HG03196 (cell line): Measurements from ENCODE around the gene ZNF619.
"Not testable (repeated sequence)": the region's sequence is repeated elsewhere in the genome, so short reads cannot be mapped to it uniquely, and the experiment has no call there.

ENCODE experiments used
- ATAC-seq: cut with Tn5 transposase; IDR thresholded peaks from one replicate; pipeline ENCODE4 v1.9.1; 2021; ENCODE audit not compliant: unreplicated experiment

The ZNF619 gene

GRCh38 chr3:40476478-40477470 lies at the start of gene ZNF619:
ZNF619 (plus strand) TSS chr3:40477122; CDS start chr3:40477980, 858 bp downstream.
- ATAC-seq: peak; percentile 87

GRCh38 chr3:40432793-40433192 lies 44.1 kb upstream of the ZNF619 start:
- ATAC-seq: no peak

DNA sequence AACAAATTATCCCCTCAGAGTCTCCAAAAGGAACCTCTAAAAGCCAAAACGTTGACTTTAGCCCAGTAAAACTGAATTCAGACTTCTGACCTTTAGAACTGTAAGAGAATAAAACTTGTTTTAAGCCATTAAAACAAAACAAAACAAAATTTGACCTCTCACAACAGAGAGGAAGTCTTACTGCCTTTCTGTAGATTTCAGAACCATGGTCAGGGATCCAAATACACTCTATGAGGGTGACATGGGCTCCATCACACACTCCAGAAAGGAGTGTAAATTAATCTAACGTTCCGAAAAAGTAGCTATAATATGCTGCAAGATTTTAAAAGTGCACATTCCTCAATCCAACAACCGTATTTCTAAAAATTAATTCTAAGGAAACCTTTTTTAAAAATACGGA lies 39.0 kb upstream of the ZNF619 start:
- ATAC-seq: no peak

GRCh38 chr3:40445062-40445461 lies 31.9 kb upstream of the ZNF619 start:
- no peak for ATAC-seq

- ATAC-seq: no peak
Measured at GRCh38 chr3:40445880-40446279, 31.0 kb upstream of the ZNF619 start.

GRCh38 chr3:40450438-40450837 lies 26.5 kb upstream of the ZNF619 start:
- ATAC-seq: no peak

DNA sequence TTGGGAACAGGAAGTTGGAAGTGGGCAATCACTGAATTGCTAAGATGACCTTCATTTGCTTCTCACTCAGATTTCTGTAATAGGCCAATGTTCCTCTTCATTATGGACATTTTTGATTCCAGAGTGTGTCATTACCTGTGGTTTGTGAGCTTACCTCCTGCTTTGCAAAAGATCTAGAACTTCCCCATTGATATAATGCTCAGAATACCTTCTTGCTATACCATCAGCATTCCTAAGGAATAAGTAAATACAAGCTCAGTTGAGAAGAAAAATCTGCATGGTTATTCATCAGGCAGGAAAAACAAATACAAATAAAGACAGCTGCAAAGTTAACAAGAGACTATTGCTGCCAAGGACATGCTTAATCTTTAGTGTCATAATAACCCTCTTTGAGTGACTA lies 25.4 kb upstream of the ZNF619 start:
- no peak for ATAC-seq

GRCh38 chr3:40452057-40452456 lies 24.9 kb upstream of the ZNF619 start:
- ATAC-seq: no peak

DNA sequence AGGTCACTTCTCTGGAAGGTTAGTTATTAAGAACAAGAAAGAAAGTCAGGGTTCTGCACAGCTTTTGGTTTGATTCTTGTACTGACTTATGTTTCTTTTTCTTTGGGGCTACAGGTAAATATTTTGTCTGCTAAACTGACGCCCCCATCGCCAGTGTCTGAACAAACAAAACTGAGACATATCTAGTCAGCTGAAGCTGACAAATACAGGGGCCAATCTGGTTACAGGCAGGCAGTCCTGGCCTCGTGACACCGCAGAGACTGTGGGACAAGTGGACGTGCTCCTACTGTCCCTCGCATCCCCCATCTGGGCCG lies 24.4 kb upstream of the ZNF619 start:
- no peak for ATAC-seq

DNA sequence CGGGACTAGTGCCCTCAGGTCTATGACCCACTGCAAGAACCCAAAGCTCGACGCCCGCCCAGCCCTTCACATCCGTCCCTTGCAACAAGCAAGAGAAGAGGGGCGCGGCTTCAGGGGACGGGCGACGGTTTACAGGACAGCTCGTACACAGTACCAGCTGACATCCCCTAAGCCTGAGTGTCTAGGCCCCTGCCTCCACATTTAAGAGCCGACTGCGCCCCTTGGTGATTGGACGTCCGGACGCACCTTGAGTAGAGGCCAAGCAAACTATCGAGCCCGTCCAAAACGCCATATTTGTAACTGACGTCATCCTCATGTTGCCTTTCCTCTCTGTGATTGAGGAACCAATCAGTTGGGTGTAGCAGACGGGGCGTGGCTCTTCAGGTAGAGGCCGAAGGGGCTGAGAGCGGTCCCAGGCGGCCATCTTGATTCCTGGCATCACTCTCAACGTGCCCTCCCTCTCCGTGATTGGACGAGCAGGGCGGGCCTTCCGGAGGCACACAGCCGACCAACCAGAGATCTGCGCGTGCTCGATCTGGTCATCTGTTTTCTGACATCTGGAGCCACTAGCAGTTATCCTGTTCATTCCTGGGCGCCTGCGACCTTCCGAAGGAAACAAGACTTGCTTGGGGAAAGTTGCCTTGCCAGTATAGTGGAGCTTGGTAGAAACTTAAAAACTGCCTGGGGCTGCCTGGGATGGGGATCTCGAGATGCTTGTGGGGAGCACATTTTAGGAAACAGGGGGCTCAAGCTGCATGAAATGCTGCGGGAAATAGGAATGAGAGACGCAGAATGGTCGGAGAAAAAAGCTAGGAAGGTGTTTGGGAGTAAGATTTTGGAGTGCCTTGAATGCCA lies 23.8 kb upstream of the ZNF619 start:
- ATAC-seq: peak; percentile 95

DNA sequence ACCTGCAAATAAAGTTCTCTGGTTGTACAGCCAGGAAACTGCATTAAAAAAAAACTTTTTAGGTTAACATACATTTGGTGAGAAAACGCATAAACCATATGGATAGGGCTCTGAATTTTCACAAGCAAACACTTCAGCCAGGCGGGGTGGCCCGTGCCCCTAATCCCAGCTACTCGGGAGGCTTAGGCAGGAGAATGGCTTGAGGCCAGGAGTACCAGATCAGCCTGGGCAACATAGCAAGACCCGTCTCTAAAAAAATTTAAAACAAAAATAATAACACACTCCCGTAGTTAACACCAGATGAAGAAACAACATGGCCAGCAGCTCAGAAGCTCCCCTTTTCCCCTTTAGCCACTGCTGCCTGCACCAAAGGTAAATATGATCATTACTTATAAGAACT lies 23.0 kb upstream of the ZNF619 start:
- ATAC-seq: no peak

DNA sequence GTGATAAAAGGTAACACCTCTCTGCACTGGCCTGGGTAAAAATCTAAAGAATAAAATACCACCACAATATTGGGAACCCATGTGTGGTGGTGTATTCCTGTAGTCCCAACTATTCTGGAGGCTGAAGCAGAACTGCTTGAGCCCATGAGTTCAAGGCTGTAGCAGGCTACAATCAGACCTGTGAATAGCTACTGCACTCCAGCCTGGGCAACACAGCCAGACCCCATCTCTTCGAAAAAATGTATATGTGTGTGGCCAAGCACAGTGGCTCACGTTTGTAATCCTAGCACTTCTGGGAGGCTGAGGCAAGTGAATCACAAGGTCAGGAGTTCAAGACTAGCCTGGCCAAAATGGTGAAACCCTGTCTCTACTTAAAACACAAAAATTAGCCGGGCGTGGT lies 21.6 kb upstream of the ZNF619 start:
- ATAC-seq: no peak

- no peak for ATAC-seq
Measured at GRCh38 chr3:40456279-40456939, 20.5 kb upstream of the ZNF619 start.

DNA sequence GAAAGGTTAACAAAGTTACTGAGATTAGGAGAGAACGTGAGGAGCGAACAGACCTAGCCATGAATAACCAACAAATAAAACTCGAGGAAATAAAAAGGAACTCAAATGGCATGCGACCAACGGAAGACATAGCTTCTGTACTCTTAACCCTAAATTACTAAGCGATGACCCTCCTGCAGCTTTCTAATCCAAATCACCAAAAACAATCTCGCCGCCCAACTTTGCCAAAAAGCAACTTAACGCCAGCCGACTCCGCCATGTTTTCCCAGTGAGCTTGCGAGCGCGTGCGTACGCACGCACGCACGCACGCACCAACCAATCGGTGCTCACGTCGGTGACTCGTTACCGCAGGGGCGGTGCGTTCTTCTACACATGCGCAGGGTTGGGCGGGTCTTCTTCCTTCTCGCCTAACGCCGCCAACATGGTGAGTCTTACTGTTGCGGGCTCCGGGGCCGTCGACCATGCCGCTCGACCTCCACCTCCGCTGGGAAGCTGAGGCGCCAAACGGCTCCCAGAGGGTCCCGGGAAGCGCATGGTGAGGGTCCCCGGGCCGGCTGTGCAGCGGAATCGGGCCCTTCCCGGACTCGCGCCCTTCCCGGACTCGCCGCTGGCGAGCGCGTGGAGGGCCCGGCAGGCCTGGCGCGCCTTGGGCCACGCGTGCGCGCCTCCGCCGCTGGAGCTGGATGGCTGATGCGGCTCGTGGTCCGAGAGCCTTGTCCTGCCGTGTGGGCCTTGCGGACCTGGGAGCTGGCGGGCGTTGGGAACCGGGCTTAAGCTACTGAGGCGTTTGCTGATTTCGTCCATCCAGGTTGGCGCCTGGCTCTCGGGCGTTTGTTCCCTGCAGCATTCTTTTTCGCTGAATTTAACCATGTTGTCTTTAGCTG lies 19.7 kb upstream of the ZNF619 start, which contains the start of gene RPL14:
TSS of gene RPL14 (plus strand) at position 400 of the 884 bp plus-strand sequence. CDS start at position 533, 133 bp downstream.
- ATAC-seq: peak; percentile 75

DNA sequence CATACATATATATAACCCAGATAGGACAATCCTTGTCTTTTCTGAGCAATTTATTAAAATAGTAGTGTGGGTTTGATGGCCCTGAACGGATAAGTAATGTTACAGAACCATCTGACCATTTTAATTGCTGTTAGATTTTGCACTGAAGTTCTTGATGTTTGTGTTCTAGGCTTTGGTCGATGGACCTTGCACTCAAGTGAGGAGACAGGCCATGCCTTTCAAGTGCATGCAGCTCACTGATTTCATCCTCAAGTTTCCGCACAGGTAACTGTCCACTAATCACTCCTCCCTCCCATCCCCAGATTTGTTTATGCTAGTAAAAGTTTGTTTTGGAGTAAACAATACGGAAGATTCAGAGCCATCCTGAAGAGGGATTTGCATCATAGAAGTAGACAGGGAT lies 18.4 kb upstream of the ZNF619 start:
- ATAC-seq: no peak

GRCh38 chr3:40460481-40460880 lies 16.4 kb upstream of the ZNF619 start:
- not testable (repeated sequence) for ATAC-seq

DNA sequence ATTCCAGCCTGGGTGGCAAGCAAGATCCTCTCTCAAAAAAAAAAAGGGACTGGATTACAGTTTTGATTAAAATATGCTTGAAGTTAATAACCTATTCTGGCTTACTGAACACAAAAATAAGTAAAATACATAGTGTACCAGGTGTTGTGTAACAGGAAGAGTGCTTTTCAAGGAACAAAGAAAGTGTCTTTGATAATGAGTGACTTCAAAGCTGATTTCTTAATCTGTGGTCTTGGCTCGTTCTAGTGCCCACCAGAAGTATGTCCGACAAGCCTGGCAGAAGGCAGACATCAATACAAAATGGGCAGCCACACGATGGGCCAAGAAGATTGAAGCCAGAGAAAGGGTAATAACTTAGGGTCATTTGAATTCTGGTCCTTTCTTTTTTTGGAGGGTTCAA lies 15.8 kb upstream of the ZNF619 start:
- no peak for ATAC-seq

DNA sequence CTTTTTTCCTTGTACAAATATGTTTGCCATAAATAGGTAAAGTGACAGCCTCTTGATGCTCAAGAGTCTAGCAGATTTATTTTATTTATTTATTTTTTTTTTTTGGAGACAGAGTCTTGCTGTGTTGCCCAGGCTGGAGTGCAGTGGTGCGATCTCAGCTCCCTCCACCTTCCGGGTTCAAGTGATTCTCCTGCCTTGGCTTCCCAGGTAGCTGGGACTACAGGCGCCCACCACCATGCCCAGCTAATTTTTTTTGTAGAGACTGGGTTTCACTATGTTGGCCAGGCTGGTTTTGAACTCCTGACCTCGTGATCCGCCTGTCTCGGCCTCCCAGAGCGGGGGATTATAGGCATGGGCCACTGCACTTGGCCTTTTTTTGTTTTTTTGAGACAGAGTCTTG lies 14.1 kb upstream of the ZNF619 start:
- ATAC-seq: not testable (repeated sequence)

- ATAC-seq: no peak
Measured at GRCh38 chr3:40463579-40463978, 13.3 kb upstream of the ZNF619 start.
